WTC11 (cell line): ENCODE data around the gene IL12B.

Experiments
- ATF2 ChIP-seq: sonication (generic); formaldehyde crosslinking; IDR thresholded peaks from 2 replicates; pipeline ENCODE4 v1.8.1; 2022; ENCODE audit warnings: low read depth, missing genetic modification reagents, borderline replicate concordance
- ATF6 ChIP-seq: sonication (generic); formaldehyde crosslinking; IDR thresholded peaks from 2 replicates; pipeline ENCODE4 v1.8.1; 2023; ENCODE audit warnings: mild to moderate bottlenecking, missing genetic modification reagents
- CREB1 ChIP-seq: sonication (generic); formaldehyde crosslinking; IDR thresholded peaks from 2 replicates; pipeline ENCODE4 v1.8.0; 2023; ENCODE audit warnings: mild to moderate bottlenecking, missing genetic modification reagents
- CTCF ChIP-seq: fragments of 200-600 bp; IDR thresholded peaks from 2 replicates; pipeline ENCODE4 v1.8.0; 2022; ENCODE audit warnings: antibody characterized with exemption
- ETV6 ChIP-seq: sonication (generic); formaldehyde crosslinking; IDR thresholded peaks from 2 replicates; pipeline ENCODE4 v1.8.1; 2022; ENCODE audit warnings: mild to moderate bottlenecking, missing genetic modification reagents
- MAX ChIP-seq: sonication (generic); formaldehyde crosslinking; IDR thresholded peaks from 2 replicates; pipeline ENCODE4 v1.8.0; 2022; ENCODE audit warnings: mild to moderate bottlenecking, missing genetic modification reagents
- NFYB ChIP-seq: sonication (generic); formaldehyde crosslinking; conservative IDR thresholded peaks from 2 replicates; pipeline ENCODE4 v1.8.0; 2022; ENCODE audit warnings: low read depth, missing genetic modification reagents
- NR2C2 ChIP-seq: sonication (generic); formaldehyde crosslinking; IDR thresholded peaks from 2 replicates; pipeline ENCODE4 v1.8.0; 2022; ENCODE audit warnings: mild to moderate bottlenecking, missing genetic modification reagents
- RELA ChIP-seq: sonication (generic); formaldehyde crosslinking; IDR thresholded peaks from 2 replicates; pipeline ENCODE4 v1.8.1; 2022; ENCODE audit warnings: missing genetic modification reagents, mild to moderate bottlenecking, borderline replicate concordance
- SP1 ChIP-seq: sonication (generic); formaldehyde crosslinking; conservative IDR thresholded peaks from 2 replicates; pipeline ENCODE4 v1.8.1; 2022; ENCODE audit warnings: missing genetic modification reagents
- TP53 ChIP-seq: sonication (generic); formaldehyde crosslinking; IDR thresholded peaks from 2 replicates; pipeline ENCODE4 v1.8.1; 2023; ENCODE audit warnings: mild to moderate bottlenecking, missing genetic modification reagents

- TF ChIP-seq CTCF (no peak), ATF2 (CRISPR knock-in tag) (no peak), NFYB (CRISPR knock-in tag) (no peak), MAX (CRISPR knock-in tag) (no peak), ETV6 (no peak), RELA (CRISPR knock-in tag) (no peak), SP1 (CRISPR knock-in tag) (no peak), ATF6 (CRISPR knock-in tag) (no peak), NR2C2 (CRISPR knock-in tag) (no peak), CREB1 (no peak), TP53 (CRISPR knock-in tag) (no peak)
Measured at GRCh38 chr5:159359408-159359807, 29.1 kb upstream of the IL12B start.
